ENCODE results near the gene CRYBG1.

DNA sequence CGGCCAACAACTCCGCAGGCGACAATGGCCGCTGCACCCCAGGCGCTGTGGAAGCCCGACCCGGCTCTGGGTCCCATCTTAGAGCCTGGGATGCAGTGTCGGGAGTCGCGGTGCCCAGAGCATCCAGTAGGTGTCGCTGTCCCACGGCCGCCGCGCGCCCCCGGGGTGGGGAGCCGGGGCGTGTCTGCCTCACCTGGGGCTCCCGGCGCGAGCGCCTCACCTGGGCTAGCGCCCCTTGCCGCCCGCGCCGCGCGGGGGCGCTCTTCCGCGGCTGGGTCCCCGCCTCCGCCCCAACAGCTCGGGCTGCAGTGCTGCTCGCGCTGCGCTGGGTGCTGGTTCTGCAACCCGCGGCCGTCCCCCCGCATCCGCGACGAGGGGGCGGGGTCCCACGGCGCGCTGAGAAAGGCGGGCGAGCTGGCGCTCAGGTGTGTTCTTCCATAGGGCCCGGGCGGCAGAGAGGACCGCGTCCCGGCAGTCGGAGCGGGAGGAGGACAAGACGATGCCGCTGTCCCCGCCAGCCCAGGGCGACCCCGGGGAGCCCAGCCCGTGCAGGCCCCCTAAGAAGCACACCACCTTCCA lies at the start of gene CRYBG1:
- TF ChIP-seq, protein P1, sequence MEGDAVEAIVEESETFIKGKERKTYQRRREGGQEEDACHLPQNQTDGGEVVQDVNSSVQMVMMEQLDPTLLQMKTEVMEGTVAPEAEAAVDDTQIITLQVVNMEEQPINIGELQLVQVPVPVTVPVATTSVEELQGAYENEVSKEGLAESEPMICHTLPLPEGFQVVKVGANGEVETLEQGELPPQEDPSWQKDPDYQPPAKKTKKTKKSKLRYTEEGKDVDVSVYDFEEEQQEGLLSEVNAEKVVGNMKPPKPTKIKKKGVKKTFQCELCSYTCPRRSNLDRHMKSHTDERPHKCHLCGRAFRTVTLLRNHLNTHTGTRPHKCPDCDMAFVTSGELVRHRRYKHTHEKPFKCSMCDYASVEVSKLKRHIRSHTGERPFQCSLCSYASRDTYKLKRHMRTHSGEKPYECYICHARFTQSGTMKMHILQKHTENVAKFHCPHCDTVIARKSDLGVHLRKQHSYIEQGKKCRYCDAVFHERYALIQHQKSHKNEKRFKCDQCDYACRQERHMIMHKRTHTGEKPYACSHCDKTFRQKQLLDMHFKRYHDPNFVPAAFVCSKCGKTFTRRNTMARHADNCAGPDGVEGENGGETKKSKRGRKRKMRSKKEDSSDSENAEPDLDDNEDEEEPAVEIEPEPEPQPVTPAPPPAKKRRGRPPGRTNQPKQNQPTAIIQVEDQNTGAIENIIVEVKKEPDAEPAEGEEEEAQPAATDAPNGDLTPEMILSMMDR (conservative IDR thresholded peaks at IDR 0.05; ENCODE audit: low read length), result no peak
- TF ChIP-seq EZH2phosphoT487 (IDR thresholded peaks at IDR 0.05; ENCODE audit: borderline replicate concordance), result no peak

Measured in Loucy (cell line).